ENCODE results near the gene DYNLRB2.

DNA sequence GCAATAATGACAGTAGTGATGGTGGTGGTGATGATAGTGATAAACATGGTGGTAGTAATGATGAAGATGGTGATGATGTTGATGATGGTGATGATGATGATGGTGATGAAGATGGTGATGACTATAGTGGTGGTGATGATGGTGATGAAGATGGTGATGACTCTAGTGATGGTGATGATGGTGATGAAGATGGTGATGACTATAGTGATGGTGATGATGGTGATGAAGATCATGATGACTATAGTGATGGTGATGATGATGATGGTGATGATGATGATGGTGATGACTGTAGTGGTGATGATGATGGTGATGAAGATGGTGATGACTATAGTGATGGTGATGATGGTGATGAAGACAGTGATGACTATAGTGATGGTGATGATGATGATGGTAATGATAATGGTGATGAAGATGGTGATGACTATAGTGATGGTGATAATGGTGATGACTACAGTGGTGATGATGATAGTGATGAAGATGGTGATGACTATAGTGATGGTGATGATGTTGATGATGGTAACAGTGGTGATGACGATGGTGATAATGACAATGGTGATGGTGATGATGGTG, 35.6 kb downstream of the DYNLRB2 start:
- no peak for TF ChIP-seq SPI1 (IDR thresholded peaks at IDR 0.05; ENCODE audit: low read depth, low read length)
- TF ChIP-seq POLR2AphosphoS5 (IDR thresholded peaks at IDR 0.05; ENCODE audit: low read depth, low read length) = no peak
- no peak for TF ChIP-seq POLR2A (IDR thresholded peaks at IDR 0.05; ENCODE audit: low read depth, low read length)
- no peak for TF ChIP-seq TAF1 (IDR thresholded peaks at IDR 0.05; ENCODE audit: low read depth, low read length)
- no peak for TF ChIP-seq POU2F2 (IDR thresholded peaks at IDR 0.05; ENCODE audit: low read depth, low read length)
